Measurements from ENCODE around the gene TPD52L1. TPM values are rescaled to one million over a fixed set of nuclear protein-coding genes. Genes with fewer than 3 reads are reported as not detected.

Gene TPD52L1
- total RNA-seq, 1 donor = 35.5 TPM

GRCh38 chr6:125310994-125311649, 157.5 kb downstream of the TPD52L1 start:
- no peaks in the 10 kb centered on the region for H3K79me2 ChIP-seq (ENCODE audit: insufficient read depth, low read length)
- no peak overlapping the region for H3K27ac ChIP-seq (ENCODE audit: low read depth, low read length)
- no peak overlapping the region for H2AFZ ChIP-seq (ENCODE audit: low read length)
- H3K36me3 ChIP-seq (ENCODE audit: insufficient read depth, low read length) = no peaks in the 10 kb centered on the region
- H3K4me3 ChIP-seq (ENCODE audit: insufficient read depth, low read length) = no peak overlapping the region
- no peaks in the 10 kb centered on the region for H4K20me1 ChIP-seq (ENCODE audit: insufficient read depth, low read length)
- no peaks in the 10 kb centered on the region for H3K27me3 ChIP-seq (ENCODE audit: insufficient read depth, low read length)
- peaks cover 8% of the 10 kb centered on the region for H3K4me1 ChIP-seq (ENCODE audit: insufficient read depth, low read length)
- H3K4me2 ChIP-seq (ENCODE audit: insufficient read depth, low read length) = no peak overlapping the region
- no peaks in the 10 kb centered on the region for H3K9me3 ChIP-seq (ENCODE audit: low read depth, low read length)
- DNase-seq (ENCODE audit: insufficient read length, low spot score, missing footprints) = no peak
- peak; percentile 74 for TF ChIP-seq CTCF (IDR thresholded peaks at IDR 0.05; ENCODE audit: extremely low read depth, low read depth, low read length)

GRCh38 chr6:125312478-125312877, 158.9 kb downstream of the TPD52L1 start:
- no peak overlapping the region for H3K4me3 ChIP-seq (ENCODE audit: insufficient read depth, low read length)
- no peaks in the 10 kb centered on the region for H3K79me2 ChIP-seq (ENCODE audit: insufficient read depth, low read length)
- H4K20me1 ChIP-seq (ENCODE audit: insufficient read depth, low read length) = no peaks in the 10 kb centered on the region
- H3K36me3 ChIP-seq (ENCODE audit: insufficient read depth, low read length) = no peaks in the 10 kb centered on the region
- no peak overlapping the region for H2AFZ ChIP-seq (ENCODE audit: low read length)
- H3K27me3 ChIP-seq (ENCODE audit: insufficient read depth, low read length) = peaks cover 6% of the 10 kb centered on the region
- no peak overlapping the region for H3K4me2 ChIP-seq (ENCODE audit: insufficient read depth, low read length)
- peaks cover 5% of the 10 kb centered on the region for H3K4me1 ChIP-seq (ENCODE audit: insufficient read depth, low read length)
- H3K9me3 ChIP-seq (ENCODE audit: low read depth, low read length) = no peaks in the 10 kb centered on the region
- DNase-seq (ENCODE audit: insufficient read length, low spot score, missing footprints) = no peak
- TF ChIP-seq CTCF (IDR thresholded peaks at IDR 0.05; ENCODE audit: extremely low read depth, low read depth, low read length) = no peak
- no peak overlapping the region for H3K27ac ChIP-seq (ENCODE audit: low read depth, low read length)

- H3K36me3 ChIP-seq (ENCODE audit: insufficient read depth, low read length) = no peaks in the 10 kb centered on the region
- no peaks in the 10 kb centered on the region for H4K20me1 ChIP-seq (ENCODE audit: insufficient read depth, low read length)
- H3K4me3 ChIP-seq (ENCODE audit: insufficient read depth, low read length) = no peak overlapping the region
- H3K4me2 ChIP-seq (ENCODE audit: insufficient read depth, low read length) = no peak overlapping the region
- peaks cover under 1% of the 10 kb centered on the region for H3K4me1 ChIP-seq (ENCODE audit: insufficient read depth, low read length)
- no peak for TF ChIP-seq CTCF (IDR thresholded peaks at IDR 0.05; ENCODE audit: extremely low read depth, low read depth, low read length)
- no peak overlapping the region for H3K27ac ChIP-seq (ENCODE audit: low read depth, low read length)
- H3K27me3 ChIP-seq (ENCODE audit: insufficient read depth, low read length) = peaks cover 6% of the 10 kb centered on the region
- no peaks in the 10 kb centered on the region for H3K9me3 ChIP-seq (ENCODE audit: low read depth, low read length)
- no peak for DNase-seq (ENCODE audit: insufficient read length, low spot score, missing footprints)
- no peak overlapping the region for H2AFZ ChIP-seq (ENCODE audit: low read length)
- H3K79me2 ChIP-seq (ENCODE audit: insufficient read depth, low read length) = no peaks in the 10 kb centered on the region
Observed at GRCh38 chr6:125312950-125313349, 159.4 kb downstream of the TPD52L1 start.

Other genes starting within 250 kb of the TPD52L1 start
- 22.8 and 24.8 TPM in 2 replicates for gene RNF217, start 191.3 kb upstream of the TPD52L1 start, total RNA-seq
- 63.9 and 71.3 TPM in 2 replicates for gene HDDC2, start 148.2 kb downstream of the TPD52L1 start, total RNA-seq